HG03432 (cell line): Measurements from ENCODE around the gene GTF2H2C.
A peak's percentile ranks its signal among the peaks of the same experiment; 100 is the strongest.
"Not testable (repeated sequence)": the region's sequence is repeated elsewhere in the genome, so short reads cannot be mapped to it uniquely, and the experiment has no call there.

ENCODE experiments used
- ATAC-seq: cut with Tn5 transposase; IDR thresholded peaks from one replicate; pipeline ENCODE4 v1.9.1; 2021; ENCODE audit warnings: mild to moderate bottlenecking, moderate library complexity; ENCODE audit not compliant: unreplicated experiment

Gene GTF2H2C

DNA sequence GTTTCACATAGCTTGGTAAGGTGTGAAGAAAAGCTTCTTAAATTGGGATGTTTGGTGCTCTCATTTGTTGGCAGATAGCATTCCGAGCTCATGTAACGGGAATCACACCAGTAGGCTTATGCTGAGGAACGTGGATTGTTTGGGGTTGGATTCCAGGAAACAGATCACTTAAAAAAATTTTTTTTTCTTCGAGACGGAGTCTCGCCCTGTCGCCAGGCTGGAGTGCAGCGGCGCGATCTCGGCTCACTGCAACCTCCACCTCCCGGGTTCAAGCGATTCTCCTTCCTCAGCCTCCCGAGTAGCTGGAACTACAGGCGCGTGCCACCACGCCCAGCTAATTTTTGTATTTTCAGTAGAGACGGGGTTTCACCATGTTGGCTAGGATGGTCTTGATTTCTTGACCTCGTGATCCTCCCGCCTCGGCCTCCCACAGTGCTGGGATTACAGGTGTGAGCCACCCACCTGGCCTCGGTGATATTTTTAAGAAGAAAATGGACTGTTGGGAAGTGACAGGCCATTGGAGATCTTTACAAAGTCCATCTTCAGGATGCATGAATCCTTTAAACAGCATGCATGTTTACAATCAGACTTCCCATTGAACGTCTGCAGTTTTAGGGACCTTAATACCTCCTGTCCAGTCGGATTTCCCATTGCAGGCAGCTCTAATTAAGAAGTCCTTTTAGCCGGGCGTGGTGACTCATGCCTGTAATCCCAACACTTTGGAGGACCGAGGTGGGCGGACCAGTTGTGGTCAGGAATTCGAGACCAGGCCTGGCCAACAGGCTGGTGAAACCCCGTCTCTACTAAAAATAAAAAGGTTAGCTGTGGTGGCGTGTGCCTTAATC, 818 bp downstream of the GTF2H2C start:
- not testable (repeated sequence) for ATAC-seq

DNA sequence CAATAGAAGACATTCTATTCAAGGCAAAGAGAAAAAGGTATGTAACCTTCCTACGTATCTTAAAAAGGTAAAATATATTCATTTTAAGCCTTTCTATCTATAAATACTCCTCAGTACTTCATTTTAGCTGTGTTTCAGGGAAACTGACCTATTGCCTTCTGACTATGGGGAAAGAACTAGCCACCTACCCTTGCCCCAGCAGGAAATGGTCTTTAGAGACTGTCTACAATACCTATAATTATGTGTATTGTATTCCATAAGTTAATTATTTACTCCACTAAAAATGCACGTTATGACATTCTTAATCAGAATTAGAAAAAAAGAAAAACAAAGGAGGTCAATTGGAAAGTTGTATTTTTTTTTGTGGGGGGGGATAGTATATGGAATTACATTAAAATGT, 6.2 kb downstream of the GTF2H2C start:
- not testable (repeated sequence) for ATAC-seq

DNA sequence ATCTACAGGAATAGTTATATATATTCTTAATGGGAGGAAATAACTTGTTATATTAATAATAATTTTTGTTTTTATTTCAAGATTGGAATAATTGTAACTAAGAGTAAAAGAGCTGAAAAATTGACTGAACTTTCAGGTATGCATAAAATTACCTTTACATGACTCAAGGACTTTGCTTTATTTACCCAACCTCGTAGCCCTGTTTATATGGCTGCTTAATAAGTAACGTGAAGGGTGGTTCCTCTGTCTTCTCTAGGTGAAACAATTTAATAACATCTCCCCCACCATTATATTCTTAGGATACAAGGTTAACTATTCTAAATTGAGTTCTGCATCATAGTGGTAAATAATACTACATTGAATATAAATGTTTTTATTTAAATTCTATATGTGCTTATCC, 8.1 kb downstream of the GTF2H2C start:
- not testable (repeated sequence) for ATAC-seq

DNA sequence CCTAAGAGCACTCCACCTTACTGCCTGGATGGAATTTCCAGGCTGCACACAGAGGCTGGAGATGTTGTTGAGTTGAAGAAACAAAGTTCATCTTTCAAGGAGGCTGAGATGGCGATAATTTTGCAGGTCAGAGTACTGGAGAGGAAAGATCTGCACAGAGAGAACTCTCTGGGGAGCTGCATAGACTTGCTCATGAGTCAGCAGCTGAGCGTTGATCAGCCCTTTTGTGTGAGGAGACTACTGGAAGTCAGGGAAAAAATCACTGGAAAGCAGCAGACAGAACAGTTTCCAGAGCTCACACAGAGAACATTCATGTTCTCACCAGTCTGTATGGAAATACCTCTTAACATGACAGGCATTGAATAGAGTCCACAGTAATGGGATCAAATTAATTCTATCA, 23.4 kb downstream of the GTF2H2C start:
- ATAC-seq = not testable (repeated sequence)

DNA sequence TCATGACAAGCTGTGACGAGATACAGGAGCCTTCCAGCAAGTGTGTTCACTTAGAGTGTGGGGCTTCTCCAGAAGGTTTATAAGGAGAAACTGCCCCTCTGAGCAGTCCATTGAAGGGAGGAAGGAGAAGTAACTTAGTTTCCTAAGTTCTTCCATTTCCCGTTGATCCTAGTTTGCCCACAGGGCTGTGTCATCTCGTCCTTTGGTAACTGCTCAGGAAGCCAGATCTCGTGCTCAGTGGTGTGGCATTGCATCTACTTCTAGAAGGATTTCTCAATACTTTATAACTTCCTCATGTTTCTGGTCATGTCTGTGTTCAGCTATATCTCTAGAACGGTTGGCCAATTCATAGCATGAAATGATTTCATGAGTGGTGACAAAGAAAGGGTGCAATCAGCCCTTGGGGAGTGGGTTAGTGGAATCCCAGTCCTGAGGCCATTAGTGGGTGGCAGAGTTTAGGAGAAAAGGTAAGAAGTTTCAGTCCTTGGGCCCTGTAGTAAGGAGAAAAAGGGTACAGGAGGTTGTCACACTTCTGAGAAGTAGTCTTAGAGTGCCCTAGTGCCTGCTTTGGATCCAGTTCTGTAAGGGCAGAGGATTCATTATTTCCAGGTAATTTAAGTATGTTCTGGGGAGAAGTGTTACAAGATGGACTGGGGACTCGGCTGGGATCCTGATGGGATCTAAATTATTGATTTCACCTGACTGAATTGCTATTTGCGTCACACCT, 36.3 kb downstream of the GTF2H2C start:
- ATAC-seq = not testable (repeated sequence)

DNA sequence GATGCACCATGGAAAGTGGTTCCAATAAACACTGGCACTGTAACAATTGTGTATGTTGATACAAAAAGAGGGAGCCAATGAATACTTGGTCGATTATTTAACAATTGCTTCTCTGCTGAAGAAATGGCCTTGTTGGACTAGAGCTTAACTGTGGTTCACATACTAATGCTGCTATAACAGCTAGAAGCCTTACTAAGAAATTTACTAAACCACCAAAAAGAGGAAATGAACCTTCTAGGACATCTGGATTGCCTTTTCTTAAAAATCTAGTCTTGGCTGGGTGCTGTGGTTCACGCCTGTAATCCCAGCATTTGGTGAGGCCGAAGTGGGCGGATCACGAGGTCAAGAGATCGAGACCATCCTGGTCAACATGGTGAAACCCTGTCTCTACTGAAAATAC, 42.0 kb downstream of the GTF2H2C start:
- ATAC-seq = peak; percentile 87

DNA sequence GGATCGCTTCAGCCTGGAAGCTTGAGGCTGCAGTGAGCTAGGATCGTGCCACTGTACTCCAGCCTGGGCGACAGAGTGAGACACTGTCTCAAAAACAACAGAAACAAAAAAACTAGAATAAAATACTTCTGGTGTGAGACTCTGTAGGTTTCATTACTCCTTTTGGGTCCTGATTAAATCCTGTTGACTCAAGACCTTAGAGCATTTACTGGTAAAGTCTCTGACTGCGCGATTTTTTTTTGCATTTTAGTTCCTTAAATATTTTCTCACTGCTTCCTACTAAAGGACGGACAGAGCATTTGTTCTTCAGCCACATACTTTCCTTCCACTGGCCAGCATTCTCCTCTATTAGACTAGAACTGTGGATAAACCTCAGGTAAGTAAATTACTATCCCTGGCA, 46.8 kb downstream of the GTF2H2C start:
- not testable (repeated sequence) for ATAC-seq

DNA sequence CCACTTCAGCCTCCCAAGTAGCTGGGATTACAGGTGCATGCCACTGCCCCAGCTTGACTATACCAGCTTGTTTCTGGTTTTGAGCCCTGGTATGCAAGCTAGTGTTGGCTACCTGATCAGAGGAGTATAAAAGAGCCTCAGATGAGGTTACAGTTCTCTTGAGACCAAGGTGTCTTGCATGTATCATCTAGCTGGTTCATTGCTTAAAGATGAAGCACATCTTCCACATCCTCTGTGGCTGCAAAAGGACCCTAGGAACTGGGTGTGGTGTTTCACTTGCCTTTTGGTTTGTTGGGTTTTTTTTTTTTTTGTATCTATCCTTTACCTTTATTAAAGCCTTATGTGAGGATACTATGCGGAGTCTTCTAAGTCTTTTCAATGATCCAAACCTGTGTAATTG, 47.8 kb downstream of the GTF2H2C start:
- ATAC-seq = not testable (repeated sequence)

DNA sequence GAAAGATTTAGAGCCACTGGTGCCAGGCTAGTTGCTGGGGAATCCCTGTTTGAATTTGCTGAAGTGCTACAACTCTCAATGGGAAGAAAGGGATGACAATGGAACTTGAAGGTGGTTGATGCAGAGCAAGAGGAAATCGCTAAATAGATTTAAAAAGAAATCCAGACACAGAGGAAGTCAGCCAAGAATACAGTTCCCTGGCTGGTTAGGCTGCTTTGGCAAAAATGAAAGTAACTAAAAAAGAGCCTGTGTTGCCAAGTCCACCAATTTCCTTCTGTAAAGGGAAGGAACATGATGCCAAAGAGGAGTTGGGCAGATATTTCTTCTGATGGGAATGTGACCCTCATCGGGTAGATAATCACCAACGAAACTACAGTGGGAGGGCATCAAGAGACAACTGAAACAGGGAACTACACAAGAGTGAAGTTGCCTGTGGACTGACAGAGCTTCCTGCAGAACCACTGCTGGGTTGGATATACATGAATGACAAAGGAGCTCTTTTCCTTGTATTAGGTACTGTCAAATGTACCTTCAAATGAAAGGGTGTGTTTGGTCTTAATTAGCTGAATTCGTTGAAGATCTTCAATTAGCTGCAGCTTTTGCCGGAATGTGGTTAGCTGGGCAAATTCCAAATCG, 49.0 kb downstream of the GTF2H2C start:
- ATAC-seq = not testable (repeated sequence)

DNA sequence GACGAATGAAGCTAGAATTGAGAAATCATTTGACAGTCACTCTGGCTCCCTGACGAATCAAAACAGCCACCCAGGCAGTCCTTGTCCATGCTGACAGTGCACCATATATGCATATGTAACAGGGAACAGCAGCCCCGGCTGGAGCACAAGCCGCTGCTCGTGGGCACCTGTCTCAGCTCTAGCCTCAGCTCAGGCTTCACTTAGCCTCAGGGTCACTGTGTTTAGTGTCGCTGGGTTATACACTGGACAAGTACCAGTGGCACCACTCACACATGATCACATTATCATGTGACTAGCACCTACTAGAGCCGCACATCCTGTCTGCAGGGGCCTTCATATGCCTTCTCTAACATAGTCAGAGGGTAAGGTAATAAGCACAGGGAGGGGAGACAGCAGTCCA, 54.9 kb downstream of the GTF2H2C start:
- ATAC-seq = not testable (repeated sequence)

DNA sequence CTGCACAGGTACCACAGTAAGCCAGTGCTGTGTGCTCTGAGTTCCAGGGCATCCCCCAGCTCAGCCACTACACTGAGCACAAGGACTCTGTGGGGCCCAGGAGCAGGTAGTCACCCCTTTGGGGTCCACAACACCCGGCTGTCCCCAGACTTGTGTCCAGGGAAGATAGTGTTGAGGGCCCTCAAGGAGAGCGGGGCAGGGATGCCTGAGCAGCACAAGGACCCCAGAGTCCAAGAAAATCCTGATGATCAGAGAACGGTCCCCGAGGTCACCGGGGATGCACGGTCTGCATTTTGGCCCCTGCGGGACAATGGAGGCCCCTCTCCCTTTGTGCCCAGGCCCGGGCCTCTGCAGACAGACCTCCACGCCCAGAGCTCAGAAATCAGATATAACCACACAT, 71.9 kb downstream of the GTF2H2C start:
- ATAC-seq = not testable (repeated sequence)
